HepG2 (cell line): Measurements from ENCODE around the gene SCRT2. TPM values are rescaled to one million over a fixed set of nuclear protein-coding genes. Genes with fewer than 3 reads are reported as not detected.

Experiments used
- BCLAF1 ChIP-seq: fragments of 450-650 bp; IDR thresholded peaks from 2 replicates; pipeline ENCODE4 v1.6.1; 2017; ENCODE audit warnings: mild to moderate bottlenecking
- BORCS8-MEF2B ChIP-seq: sonication (generic); formaldehyde crosslinking; IDR thresholded peaks from 2 replicates; pipeline ENCODE4 v1.8.0; 2022; ENCODE audit warnings: mild to moderate bottlenecking, missing genetic modification reagents
- DRAP1 ChIP-seq: IDR thresholded peaks from 2 replicates; pipeline ENCODE4 v1.6.1; 2016; ENCODE audit warnings: missing genetic modification reagents, missing compliant biosample characterization
- FOXM1 ChIP-seq: sonication (generic); formaldehyde crosslinking; IDR thresholded peaks from 2 replicates; pipeline ENCODE4 v1.5.0; 2020; ENCODE audit warnings: missing genetic modification reagents
- HES4 ChIP-seq: sonication (generic); formaldehyde crosslinking; IDR thresholded peaks from 2 replicates; pipeline ENCODE4 v1.9.0; 2021; ENCODE audit warnings: mild to moderate bottlenecking, missing genetic modification reagents, borderline replicate concordance
- HNRNPK ChIP-seq: fragments of 200-400 bp; formaldehyde crosslinking; IDR thresholded peaks from 2 replicates; pipeline ENCODE4 v1.6.1; 2018; ENCODE audit warnings: low read length, low read depth, moderate library complexity, mild to moderate bottlenecking; ENCODE audit not compliant: poor library complexity, severe bottlenecking
- HOXA3 ChIP-seq: sonication (generic); formaldehyde crosslinking; IDR thresholded peaks from 2 replicates; pipeline ENCODE4 v1.5.0; 2020; ENCODE audit warnings: missing genetic modification reagents
- MAFG ChIP-seq: sonication (generic); formaldehyde crosslinking; IDR thresholded peaks from 2 replicates; pipeline ENCODE4 v1.5.1; 2020; ENCODE audit warnings: mild to moderate bottlenecking, missing genetic modification reagents
- RERE ChIP-seq: IDR thresholded peaks from 2 replicates; pipeline ENCODE4 v1.6.1; 2016; ENCODE audit warnings: low read depth, missing genetic modification reagents, missing compliant biosample characterization
- SP2 ChIP-seq: sonication (generic); formaldehyde crosslinking; IDR thresholded peaks from 2 replicates; pipeline ENCODE4 v1.5.1; 2020; ENCODE audit warnings: mild to moderate bottlenecking, missing genetic modification reagents
- SSRP1 ChIP-seq: IDR thresholded peaks from 2 replicates; pipeline ENCODE4 v1.6.1; 2016; ENCODE audit warnings: control low read depth
- TCF12 ChIP-seq, 2 experiments: fragments of 450-650 bp in 1 of 2; sonication (generic) in 1 of 2; formaldehyde crosslinking in 1 of 2; IDR thresholded peaks; 2 replicates each; pipeline versions ENCODE4 v1.6.1 to v1.8.0; 2017 to 2022; ENCODE audit warnings: antibody characterized with exemption in 1 of 2, mild to moderate bottlenecking in 1 of 2, missing genetic modification reagents in 1 of 2, moderate library complexity in 1 of 2
- ZMAT3 ChIP-seq: sonication (generic); formaldehyde crosslinking; conservative IDR thresholded peaks from 2 replicates; pipeline ENCODE4 v1.7.0; 2021; ENCODE audit warnings: missing genetic modification reagents
- ZMYM2 ChIP-seq: sonication (generic); formaldehyde crosslinking; IDR thresholded peaks from 2 replicates; pipeline ENCODE4 v1.8.0; 2022; ENCODE audit warnings: mild to moderate bottlenecking, missing genetic modification reagents
- ZNF333 ChIP-seq: sonication (generic); formaldehyde crosslinking; IDR thresholded peaks from 2 replicates; pipeline ENCODE4 v1.4.0; 2020; ENCODE audit warnings: mild to moderate bottlenecking, missing genetic modification reagents, borderline replicate concordance
- ZNF564 ChIP-seq: sonication (generic); formaldehyde crosslinking; IDR thresholded peaks from 2 replicates; pipeline ENCODE4 v1.8.1; 2023; ENCODE audit warnings: mild to moderate bottlenecking, missing genetic modification reagents
- ZNF570 ChIP-seq: sonication (generic); formaldehyde crosslinking; IDR thresholded peaks from 2 replicates; pipeline ENCODE4 v1.4.0; 2020; ENCODE audit warnings: mild to moderate bottlenecking, missing genetic modification reagents, borderline replicate concordance
- ZNF784 ChIP-seq: sonication (generic); formaldehyde crosslinking; IDR thresholded peaks from 2 replicates; pipeline ENCODE4 v1.5.1; 2020; ENCODE audit warnings: missing genetic modification reagents, mild to moderate bottlenecking, borderline replicate concordance
- ZSCAN29 ChIP-seq: sonication (generic); formaldehyde crosslinking; conservative IDR thresholded peaks from 2 replicates; pipeline ENCODE4 v1.4.0; 2020; ENCODE audit warnings: mild to moderate bottlenecking, missing genetic modification reagents
- polyA plus RNA-seq, 8 experiments: library from polyadenylated mRNA; depleted of rRNA in 3 of 8; stranded (reverse) in 7 of 8; unstranded in 1 of 8; fragments of >200 nt; fragmentation: Illumina TruSeq in 4 of 8; extraction: Trizol in 4 of 8; gene quantifications; 2 replicates each; pipeline versions ENCODE4 v1.2.1 to v1.2.3, GENCODE V29; 2011 to 2016; ENCODE audit warnings: low read depth in 4 of 8, missing spikeins in 1 of 8, mixed read lengths in 1 of 8; ENCODE audit not compliant: insufficient read depth in 1 of 8
- total RNA-seq, 5 experiments: library from RNA; depleted of rRNA; stranded (reverse); fragments of >200 nt; fragmentation: Illumina TruSeq; extraction: Trizol; gene quantifications; 2 replicates each; pipeline ENCODE4 v1.2.3, GENCODE V29; 2016; ENCODE audit warnings: low read depth in 1 of 5

The SCRT2 gene
- total and polyA plus RNA-seq, 2 of the 13 experiments (the other 11 are each of a cell fraction or from before 2014, with no cell fraction given): not detected

GRCh38 chr20:653590-654416, 21.8 kb downstream of the SCRT2 start (continued):
- TF ChIP-seq BCLAF1: no peak
- TF ChIP-seq MAFG (CRISPR knock-in tag): no peak
- peak; percentile 34; the same call in 1 of the 2 replicates for TF ChIP-seq HOXA3
- 0 out of 2 replicates have a peak, but pooled peaks have one; percentile 12 for TF ChIP-seq ZSCAN29 (CRISPR knock-in tag)
- TF ChIP-seq ZNF333 (CRISPR knock-in tag): no peak
- TF ChIP-seq ZNF570 (CRISPR knock-in tag): no peak
- TF ChIP-seq HES4 (CRISPR knock-in tag): no peak; the same call in 1 of the 2 replicates
- TF ChIP-seq SSRP1 (CRISPR knock-in tag): peak; percentile 95; the same call in 1 of the 2 replicates
- TF ChIP-seq BORCS8-MEF2B (CRISPR knock-in tag): no peak
- no peak for TF ChIP-seq FOXM1
- TF ChIP-seq ZNF784 (CRISPR knock-in tag): no peak; the same call in 1 of the 2 replicates
- no peak for TF ChIP-seq ZNF564 (CRISPR knock-in tag)
- TF ChIP-seq RERE (CRISPR knock-in tag): no peak; the same call in 1 of the 2 replicates
- TF ChIP-seq DRAP1: 0 out of 2 replicates have a peak, but pooled peaks have one; percentile 10
- TF ChIP-seq HNRNPK: no peak
- peak; percentile 92 for TF ChIP-seq ZMYM2 (CRISPR knock-in tag)
- no peak for TF ChIP-seq TCF12 (IDR thresholded peaks at IDR 0.05)
- TF ChIP-seq TCF12 (CRISPR knock-in tag; IDR thresholded peaks at IDR 0.05): peak; percentile 84; the same call in 1 of the 2 replicates
- TF ChIP-seq SP2 (CRISPR knock-in tag): peak; percentile 47; the same call in 1 of the 2 replicates
- no peak for TF ChIP-seq ZMAT3 (CRISPR knock-in tag)
